Common myeloid progenitor, CD34-positive (primary cell): ENCODE results near the gene TRIO.

Experiments
- CTCF ChIA-PET: fragments of 350-600 bp; sonication (Branson Sonifier 250); formaldehyde crosslinking; loops from one replicate; lab custom pipeline; 2021; ENCODE audit warnings: antibody characterized with exemption; lab: Charles Lee
- POLR2A ChIA-PET: fragments of 350-600 bp; sonication (Branson Sonifier 250); formaldehyde crosslinking; loops from one replicate; lab custom pipeline; 2021; ENCODE audit warnings: antibody characterized with exemption; lab: Charles Lee
- DNase-seq, 3 donors: peaks; one replicate each; pipeline versions ENCODE4 v3.0.0 to v3.0.0-alpha.2; 2013
- H3K27ac ChIP-seq, 2 experiments: 1 replicate in 1 of 2; 2 replicates in 1 of 2; pipeline ENCODE4 v1.7.0; 2013; ENCODE audit warnings: inconsistent platforms in 2 of 2, low read length in 2 of 2, mild to moderate bottlenecking in 2 of 2, low read depth in 1 of 2, moderate library complexity in 1 of 2; ENCODE audit not compliant: severe bottlenecking in 2 of 2, insufficient read depth in 1 of 2, poor library complexity in 1 of 2
- H3K27me3 ChIP-seq, 5 experiments: replicated peaks in 2 of 5; 1 replicate in 3 of 5; 2 replicates in 2 of 5; pipeline versions ENCODE4 v1.6.1 to v1.7.0; 2013; ENCODE audit warnings: low read length in 4 of 5, mild to moderate bottlenecking in 2 of 5, moderate library complexity in 2 of 5, inconsistent platforms in 1 of 5; ENCODE audit not compliant: insufficient read depth in 5 of 5, control insufficient read depth in 4 of 5
- H3K36me3 ChIP-seq, 4 experiments: 1 replicate in 2 of 4; 2 replicates in 2 of 4; pipeline versions ENCODE4 v1.6.1 to v1.7.0; 2013; ENCODE audit warnings: low read length in 3 of 4, control low read depth in 1 of 4, mild to moderate bottlenecking in 1 of 4; ENCODE audit not compliant: control insufficient read depth in 4 of 4, insufficient read depth in 4 of 4
- H3K4me1 ChIP-seq, 4 experiments: 1 replicate in 3 of 4; 2 replicates in 1 of 4; pipeline versions ENCODE4 v1.6.1 to v1.7.1; 2013; ENCODE audit warnings: low read length in 3 of 4, mild to moderate bottlenecking in 3 of 4, control low read depth in 1 of 4, inconsistent platforms in 1 of 4, moderate library complexity in 1 of 4; ENCODE audit not compliant: control insufficient read depth in 4 of 4, insufficient read depth in 4 of 4; ENCODE audit errors: control extremely low read depth in 1 of 4
- H3K4me3 ChIP-seq, 7 experiments: 1 replicate in 4 of 7; 2 replicates in 3 of 7; pipeline versions ENCODE4 v1.5.1 to v1.7.0; 2013; ENCODE audit warnings: mild to moderate bottlenecking in 7 of 7, low read length in 6 of 7, moderate library complexity in 6 of 7, inconsistent platforms in 2 of 7, low read depth in 2 of 7, control low read depth in 1 of 7; ENCODE audit not compliant: insufficient read depth in 4 of 7, control insufficient read depth in 1 of 7; ENCODE audit errors: extremely low read depth in 1 of 7
- H3K9me3 ChIP-seq, 5 experiments: 1 replicate in 4 of 5; 2 replicates in 1 of 5; pipeline versions ENCODE4 v1.6.1 to v1.7.1; 2013; ENCODE audit warnings: low read length in 4 of 5, mild to moderate bottlenecking in 2 of 5, inconsistent platforms in 1 of 5, low read depth in 1 of 5, moderate library complexity in 1 of 5; ENCODE audit not compliant: control insufficient read depth in 4 of 5, insufficient read depth in 2 of 5; ENCODE audit errors: control extremely low read depth in 1 of 5
- WGBS: methylation state at CpG from one replicate; pipeline ENCODE4 v1.1.5; 2013; ENCODE audit not compliant: insufficient coverage; 5-methylcytosine and 5-hydroxymethylcytosine counted together

The TRIO gene

GRCh38 chr5:14171621-14172020 is 28.5 kb downstream of the TRIO start:
- Histone ChIP-seq H3K4me3 (peak overlapping the region in 5 of 7 experiments; percentile 27 to 60 (median 48)), H3K27me3 (no peaks in the 10 kb centered on the region), H3K36me3 (no peaks in the 10 kb centered on the region), H3K9me3 (no peaks in the 10 kb centered on the region), H3K4me1 (peaks cover 35 to 88% (median 55%) of the 10 kb centered on the region in 4 experiments), H3K27ac (peak overlapping the region in 1 of 2 experiments; percentile 47)
- peak in 2 of 3 donors; percentile 61 to 71 for DNase-seq
- ChIA-PET POLR2A (no interaction called here), CTCF (interaction anchor here (1.0 to 1.2 kb wide), 3 partner anchors 11 to 26 kb away, joined by 3 to 5 read pairs (median 3); no protein-coding TSS in a partner anchor)
- no CpG with 5 or more reads among the region's 3 CpGs for WGBS

- no peak for DNase-seq
- ChIA-PET POLR2A (no interaction called here), CTCF (interaction anchor here (0.7 to 1.2 kb wide), 2 partner anchors 10 to 27 kb away, joined by 3 read pairs; no protein-coding TSS in a partner anchor)
- 77% methylated on average over 5 of the region's 5 CpGs for WGBS
- Histone ChIP-seq H3K27me3 (no peaks in the 10 kb centered on the region), H3K9me3 (no peaks in the 10 kb centered on the region), H3K36me3 (no peaks in the 10 kb centered on the region), H3K27ac (peak overlapping the region in 1 of 2 experiments; percentile 47), H3K4me3 (peak overlapping the region in 4 of 7 experiments; percentile 37 to 60 (median 53)), H3K4me1 (peaks cover 35 to 84% (median 55%) of the 10 kb centered on the region in 4 experiments)
These were observed 29.1 kb downstream of the TRIO start for GRCh38 chr5:14172149-14172795.

- WGBS: 67% methylated on average over 12 of the region's 15 CpGs
- Histone ChIP-seq H3K27me3 (no peaks in the 10 kb centered on the region), H3K36me3 (no peaks in the 10 kb centered on the region), H3K9me3 (no peaks in the 10 kb centered on the region), H3K27ac (peak overlapping the region; percentile 46 to 60), H3K4me3 (peak overlapping the region in 6 of 7 experiments; percentile 37 to 72 (median 50)), H3K4me1 (peaks cover 35 to 77% (median 50%) of the 10 kb centered on the region in 4 experiments)
- DNase-seq: no peak
- ChIA-PET POLR2A (no interaction called here), CTCF (interaction anchor here (1.2 to 2.7 kb wide), 7 partner anchors 12 to 97 kb away, joined by 3 to 9 read pairs (median 3); no protein-coding TSS in a partner anchor)
These were observed 30.5 kb downstream of the TRIO start for GRCh38 chr5:14173377-14174229.

- ChIA-PET CTCF (interaction anchor here (1.2 to 2.7 kb wide), 7 partner anchors 11 to 96 kb away, joined by 3 to 9 read pairs (median 3); no protein-coding TSS in a partner anchor), POLR2A (no interaction called here)
- Histone ChIP-seq H3K4me3 (peak overlapping the region in 6 of 7 experiments; percentile 37 to 72 (median 50)), H3K27ac (peak overlapping the region; percentile 46 to 60), H3K4me1 (peaks cover 35 to 78% (median 45%) of the 10 kb centered on the region in 4 experiments), H3K9me3 (no peaks in the 10 kb centered on the region), H3K36me3 (no peaks in the 10 kb centered on the region), H3K27me3 (no peaks in the 10 kb centered on the region)
- peak; percentile 37 to 69 (median 62) for DNase-seq
- 5% methylated on average over 8 of the region's 8 CpGs for WGBS
These were observed 31.1 kb downstream of the TRIO start for GRCh38 chr5:14174230-14174636.

- ChIA-PET POLR2A (no interaction called here), CTCF (interaction anchor here (0.7 to 2.7 kb wide), 3 partner anchors 10 to 66 kb away, joined by 3 to 9 read pairs (median 3); no protein-coding TSS in a partner anchor)
- Histone ChIP-seq H3K4me3 (no peak overlapping the region), H3K27me3 (no peaks in the 10 kb centered on the region), H3K9me3 (no peaks in the 10 kb centered on the region), H3K4me1 (peaks cover 31 to 68% (median 40%) of the 10 kb centered on the region in 4 experiments), H3K36me3 (no peaks in the 10 kb centered on the region), H3K27ac (no peak overlapping the region)
- DNase-seq: no peak
- WGBS: no CpG with 5 or more reads among the region's 1 CpG
These were observed 32.2 kb downstream of the TRIO start for GRCh38 chr5:14175381-14175780.

GRCh38 chr5:14176888-14177287 is 33.7 kb downstream of the TRIO start:
- Histone ChIP-seq H3K4me3 (no peak overlapping the region), H3K27me3 (no peaks in the 10 kb centered on the region), H3K4me1 (peaks cover 23 to 61% (median 34%) of the 10 kb centered on the region in 4 experiments), H3K9me3 (no peaks in the 10 kb centered on the region), H3K27ac (no peak overlapping the region), H3K36me3 (no peaks in the 10 kb centered on the region)
- CTCF ChIA-PET: no interaction called here
- POLR2A ChIA-PET: no interaction called here
- no peak for DNase-seq
- no CpG with 5 or more reads among the region's 2 CpGs for WGBS
